Adipose tissue (tissue), 3 donors: ENCODE results near the gene VIL1. TPM values are rescaled to one million over a fixed set of nuclear protein-coding genes. Genes with fewer than 3 reads are reported as not detected.

Source experiments
- H3K27ac ChIP-seq: one replicate; pipeline ENCODE4 v1.5.1; 2013; ENCODE audit warnings: low read depth, low read length
- WGBS, 3 donors: extraction: QIAGEN DNeasy Blood & Tissue Kit; methylation state at CpG; one replicate each; pipeline ENCODE4 v1.1.7; 2013; 5-methylcytosine and 5-hydroxymethylcytosine counted together
- polyA plus RNA-seq, 3 donors: library from polyadenylated mRNA; stranded (reverse); fragments of 200-250 nt; gene quantifications; one replicate each; pipeline ENCODE4 v1.2.3, GENCODE V29; 2013
- donor health status: healthy with polysubstance abuse.
- donor health status: Bipolar disorder and iron deficiency.
- donor health status: healthy.

The VIL1 gene
- polyA plus RNA-seq, result 1 to 10 TPM in 1 of 3 donors, under 1 TPM in 1, not detected in 1; 0.15 to 9.2 TPM

- H3K27ac ChIP-seq, result no peak within 1 kb of the TSS
- 35 to 91% (median 90%) methylated on average over 9 of the region's 9 CpGs for WGBS, 3 donors
Measured at GRCh38 chr2:218418717-218419458, at the start of gene VIL1. Gene VIL1, plus strand, starts transcription at chr2:218419123. Its CDS starts 4,656 bp downstream, at chr2:218423779.

- H3K27ac ChIP-seq, result no peak overlapping the region
- 32 to 46% (median 37%) methylated on average over 2 of the region's 2 CpGs for WGBS, 3 donors
Measured at GRCh38 chr2:218369330-218369729, 49.6 kb upstream of the VIL1 start.

GRCh38 chr2:218370410-218371063, 48.4 kb upstream of the VIL1 start:
- 43 to 80% (median 48%) methylated on average over 11 of the region's 11 CpGs for WGBS, 3 donors
- H3K27ac ChIP-seq, result peak overlapping the region; percentile 97

- H3K27ac ChIP-seq, result no peak overlapping the region
Measured at GRCh38 chr2:218371983-218372350, 47.0 kb upstream of the VIL1 start.

- H3K27ac ChIP-seq, result no peak overlapping the region
Measured at GRCh38 chr2:218374795-218375194, 44.1 kb upstream of the VIL1 start.

DNA sequence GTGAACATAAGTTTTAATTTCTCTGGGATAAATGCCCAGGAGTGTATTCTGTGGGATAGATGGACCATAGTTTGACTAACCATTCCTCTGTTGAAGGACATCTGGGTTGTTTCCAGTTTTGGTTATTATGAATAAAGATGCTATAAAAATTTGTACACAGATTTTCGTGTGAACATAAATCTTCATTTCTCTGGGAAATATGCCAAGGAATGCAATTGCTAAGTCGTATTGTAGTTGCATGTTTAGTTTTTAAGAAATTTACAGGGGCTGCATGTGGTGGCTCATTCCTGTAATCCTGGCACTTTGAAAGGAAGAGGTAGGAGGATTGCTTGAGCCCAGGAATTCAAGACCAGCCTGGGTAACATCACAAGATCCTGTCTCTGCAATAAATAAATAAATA, 43.7 kb upstream of the VIL1 start:
- 28 to 38% (median 28%) methylated on average over 2 of the region's 2 CpGs for WGBS, 3 donors
- no peak overlapping the region for H3K27ac ChIP-seq

More at GRCh38 chr2:218374795-218375194, 44.1 kb upstream of the VIL1 start:
- 66 to 81% (median 76%) methylated on average over 4 of the region's 4 CpGs for WGBS, 3 donors

- H3K27ac ChIP-seq, result no peak overlapping the region
- WGBS, 3 donors, result 68 to 87% (median 70%) methylated on average over 5 of the region's 5 CpGs
Measured at GRCh38 chr2:218378053-218378452, 40.9 kb upstream of the VIL1 start.

DNA sequence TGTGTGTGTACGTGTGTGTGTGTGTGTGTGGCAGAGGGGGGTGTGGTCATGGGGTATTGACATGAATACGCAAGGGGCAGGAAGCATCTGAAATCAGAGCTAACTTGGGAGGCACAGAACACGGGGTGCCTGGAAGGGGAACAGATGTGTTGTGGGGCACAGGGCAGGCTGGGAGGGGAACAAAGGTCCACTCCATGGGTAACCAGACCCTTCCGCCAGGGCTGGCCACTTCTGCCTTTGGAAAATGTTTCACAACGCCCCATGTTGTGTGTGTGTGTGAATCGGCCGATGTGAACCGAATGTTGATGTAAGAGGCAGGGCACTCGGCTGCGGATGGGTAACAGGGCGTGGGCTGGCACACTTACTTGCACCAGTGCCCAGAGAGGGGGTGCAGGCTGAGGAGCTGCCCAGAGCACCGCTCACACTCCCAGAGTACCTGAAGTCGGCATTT, 37.0 kb upstream of the VIL1 start, which contains the start of gene SLC11A1:
Gene SLC11A1 (plus strand): TSS at position 358 of the 451 bp plus-strand sequence. CDS start 96 bp downstream, outside the sequence.
- 44 to 84% (median 63%) methylated on average over 13 of the region's 13 CpGs for WGBS, 3 donors
- H3K27ac ChIP-seq, result no peak within 1 kb of the TSS

DNA sequence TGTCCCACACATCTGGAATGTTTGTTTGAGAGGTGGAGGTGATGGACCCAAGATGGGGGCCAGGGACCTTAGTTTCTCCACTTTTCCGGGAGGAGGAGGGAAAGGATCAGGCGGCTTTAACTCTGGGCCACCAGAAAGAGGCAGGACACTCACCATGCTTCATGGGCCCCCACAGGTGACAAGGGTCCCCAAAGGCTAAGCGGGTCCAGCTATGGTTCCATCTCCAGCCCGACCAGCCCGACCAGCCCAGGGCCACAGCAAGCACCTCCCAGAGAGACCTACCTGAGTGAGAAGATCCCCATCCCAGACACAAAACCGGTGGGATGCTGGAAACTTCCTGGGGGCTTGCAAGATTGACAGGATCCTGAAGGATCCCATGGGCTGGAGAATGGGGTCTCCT, 36.1 kb upstream of the VIL1 start:
- WGBS, 3 donors, result 89 to 98% (median 94%) methylated on average over 6 of the region's 6 CpGs
- no peak overlapping the region for H3K27ac ChIP-seq

GRCh38 chr2:218383892-218384519, 34.9 kb upstream of the VIL1 start:
- no peak overlapping the region for H3K27ac ChIP-seq

GRCh38 chr2:218384975-218385374, 33.9 kb upstream of the VIL1 start:
- no peak overlapping the region for H3K27ac ChIP-seq
- 82 to 88% (median 87%) methylated on average over 9 of the region's 9 CpGs for WGBS, 3 donors

More at GRCh38 chr2:218383892-218384519, 34.9 kb upstream of the VIL1 start:
- 86 to 90% (median 88%) methylated on average over 10 of the region's 10 CpGs for WGBS, 3 donors

GRCh38 chr2:218386505-218387368, 32.2 kb upstream of the VIL1 start:
- no peak overlapping the region for H3K27ac ChIP-seq
- 67 to 74% (median 73%) methylated on average over 23 of the region's 23 CpGs for WGBS, 3 donors

DNA sequence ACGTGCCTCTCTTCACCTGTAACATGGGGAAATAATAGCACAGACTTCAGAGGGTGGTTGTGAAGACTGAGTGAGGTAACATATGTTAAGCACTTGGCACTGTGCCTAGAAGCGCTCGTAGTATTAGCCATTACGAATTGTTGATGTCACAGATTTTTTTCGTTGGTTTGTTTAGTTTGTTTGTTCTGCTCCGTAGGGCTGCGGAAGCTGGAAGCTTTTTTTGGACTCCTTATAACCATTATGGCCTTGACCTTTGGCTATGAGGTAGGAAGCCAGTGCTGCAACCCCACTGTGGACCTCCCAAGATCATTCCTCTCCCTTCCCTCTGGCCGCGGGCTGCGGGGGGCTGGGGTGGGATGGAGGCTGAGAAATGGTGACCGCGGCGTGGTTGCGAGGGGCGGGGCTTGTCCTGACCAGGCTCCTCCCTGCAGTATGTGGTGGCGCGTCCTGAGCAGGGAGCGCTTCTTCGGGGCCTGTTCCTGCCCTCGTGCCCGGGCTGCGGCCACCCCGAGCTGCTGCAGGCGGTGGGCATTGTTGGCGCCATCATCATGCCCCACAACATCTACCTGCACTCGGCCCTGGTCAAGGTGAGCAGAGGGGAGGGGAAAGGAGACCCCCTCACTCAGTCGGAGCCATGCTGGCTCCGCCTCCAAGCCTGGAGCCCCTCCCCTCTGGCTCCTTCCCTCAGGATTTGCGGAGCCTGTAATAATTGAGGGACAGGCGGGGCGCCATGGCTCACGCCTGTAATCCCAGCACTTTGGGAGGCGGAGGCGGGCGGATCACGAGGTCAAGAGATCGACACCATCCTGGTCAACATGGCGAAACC, 31.3 kb upstream of the VIL1 start:
- no peak overlapping the region for H3K27ac ChIP-seq
- WGBS, 3 donors, result 10 to 17% (median 16%) methylated on average over 35 to 38 of the region's 38 CpGs

- 90 to 94% (median 93%) methylated on average over 17 of the region's 17 CpGs for whole genome bisulfite sequencing, 3 donors
- no peak overlapping the region for H3K27ac ChIP-seq
Measured at GRCh38 chr2:218389333-218390150, 29.4 kb upstream of the VIL1 start.

DNA sequence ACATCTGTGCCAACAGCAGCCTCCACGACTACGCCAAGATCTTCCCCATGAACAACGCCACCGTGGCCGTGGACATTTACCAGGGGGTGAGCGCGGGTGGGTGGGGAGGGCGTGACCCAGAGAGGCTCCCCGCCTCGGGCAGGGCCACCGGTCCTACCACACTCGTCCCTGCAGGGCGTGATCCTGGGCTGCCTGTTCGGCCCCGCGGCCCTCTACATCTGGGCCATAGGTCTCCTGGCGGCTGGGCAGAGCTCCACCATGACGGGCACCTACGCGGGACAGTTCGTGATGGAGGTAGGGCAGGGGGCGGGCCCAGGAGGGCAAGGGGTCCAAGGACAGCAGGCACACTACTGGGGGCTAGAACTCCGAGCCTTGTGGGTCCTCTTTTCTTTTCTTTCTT, 27.7 kb upstream of the VIL1 start:
- 93 to 96% (median 94%) methylated on average over 23 of the region's 23 CpGs for WGBS, 3 donors
- no peak overlapping the region for H3K27ac ChIP-seq

GRCh38 chr2:218392459-218392858, 26.5 kb upstream of the VIL1 start:
- 89 to 95% (median 91%) methylated on average over 5 of the region's 5 CpGs for WGBS, 3 donors
- H3K27ac ChIP-seq, result no peak overlapping the region
